Ascending aorta (tissue), 2 donors: Measurements from ENCODE around the gene CPHXL. TPM values are rescaled to one million over a fixed set of nuclear protein-coding genes. Genes with fewer than 3 reads are reported as not detected.

Experiments used
- DNase-seq, 2 donors: peaks; one replicate each; pipeline ENCODE4 v3.0.0-alpha.2; 2019; ENCODE audit warnings: low spot score in 2 of 2
- H3K27ac ChIP-seq, 2 donors: fragments of 200-600 bp; sonication (generic); one replicate each; pipeline ENCODE4 v1.5.1; 2016 to 2017; ENCODE audit warnings: mild to moderate bottlenecking in 1 of 2
- H3K27me3 ChIP-seq: fragments of 200-600 bp; sonication (generic); one replicate; pipeline ENCODE4 v1.5.1; 2017
- H3K36me3 ChIP-seq, 2 donors: fragments of 200-600 bp; sonication (generic); one replicate each; pipeline ENCODE4 v1.5.1; 2016
- H3K4me1 ChIP-seq, 2 donors: fragments of 200-600 bp; sonication (generic); one replicate each; pipeline ENCODE4 v1.5.1; 2016 to 2017; ENCODE audit warnings: mild to moderate bottlenecking in 1 of 2
- H3K4me3 ChIP-seq, 2 donors: fragments of 200-600 bp; sonication (generic); one replicate each; pipeline ENCODE4 v1.5.1; 2016 to 2017; ENCODE audit warnings: mild to moderate bottlenecking in 1 of 2
- H3K9me3 ChIP-seq, 2 donors: fragments of 200-600 bp; sonication (generic); one replicate each; pipeline ENCODE4 v1.5.1; 2016
- CTCF ChIP-seq, 3 experiments: fragments of 200-600 bp in 2 of 3; fragments of 450-650 bp in 1 of 3; sonication (generic) in 2 of 3; IDR thresholded peaks; one replicate each; pipeline ENCODE4 v1.5.1; 2016 to 2019; ENCODE audit warnings: antibody characterized with exemption in 3 of 3, mild to moderate bottlenecking in 1 of 3, moderate library complexity in 1 of 3
- intact Hi-C: fragments of 100-400 bp; cut with DNase I; formaldehyde crosslinking; loops from one replicate; pipeline ENCODE4 v1.15.1; 2023
- total RNA-seq: library from RNA; depleted of rRNA; stranded (reverse); fragments of >200 nt; gene quantifications from one replicate; pipeline ENCODE4 v1.1.0, GENCODE V29; 2016

The CPHXL gene
- total RNA-seq, 1 donor from 2014 or later: not detected

- Histone ChIP-seq H3K9me3 (no peaks in the 10 kb centered on the region), H3K36me3 (no peaks in the 10 kb centered on the region), H3K4me3 (no peak overlapping the region), H3K4me1 (no peaks in the 10 kb centered on the region), H3K27ac (no peak overlapping the region), H3K27me3 (no peaks in the 10 kb centered on the region)
- intact Hi-C loops: loop anchor here (5.0 kb wide), 1 partner anchor 560 kb away; no protein-coding TSS in a partner anchor
- DNase-seq: no peak
- no peak for TF ChIP-seq CTCF (IDR thresholded peaks at IDR 0.05)
These were observed 36.5 kb upstream of the CPHXL start for GRCh38 chr16:75762746-75763145.

- Histone ChIP-seq H3K27me3 (no peaks in the 10 kb centered on the region), H3K9me3 (no peaks in the 10 kb centered on the region), H3K27ac (no peak overlapping the region), H3K36me3 (no peaks in the 10 kb centered on the region), H3K4me1 (no peaks in the 10 kb centered on the region), H3K4me3 (no peak overlapping the region)
- no peak for TF ChIP-seq CTCF (IDR thresholded peaks at IDR 0.05)
- no peak for DNase-seq
- intact Hi-C loops: loop anchor here (5.0 kb wide), 1 partner anchor 559 kb away; no protein-coding TSS in a partner anchor
These were observed 34.8 kb upstream of the CPHXL start for GRCh38 chr16:75761108-75761507.

GRCh38 chr16:75760018-75760519 lies 33.8 kb upstream of the CPHXL start:
- H3K36me3 ChIP-seq: no peaks in the 10 kb centered on the region
- no peaks in the 10 kb centered on the region for H3K27me3 ChIP-seq
- no peak for DNase-seq
- intact Hi-C loops: loop anchor here (5.0 kb wide), 1 partner anchor 558 kb away; no protein-coding TSS in a partner anchor
- no peak for TF ChIP-seq CTCF (IDR thresholded peaks at IDR 0.05)
- H3K27ac ChIP-seq: no peak overlapping the region
- no peaks in the 10 kb centered on the region for H3K9me3 ChIP-seq
- H3K4me1 ChIP-seq: no peaks in the 10 kb centered on the region
- H3K4me3 ChIP-seq: no peak overlapping the region

GRCh38 chr16:75758215-75758614 lies 31.9 kb upstream of the CPHXL start:
- intact Hi-C loops: no loop called here
- Histone ChIP-seq H3K9me3 (no peaks in the 10 kb centered on the region), H3K27ac (no peak overlapping the region), H3K36me3 (no peaks in the 10 kb centered on the region), H3K4me1 (no peaks in the 10 kb centered on the region), H3K27me3 (no peaks in the 10 kb centered on the region), H3K4me3 (no peak overlapping the region)
- TF ChIP-seq CTCF (IDR thresholded peaks at IDR 0.05): no peak
- DNase-seq: no peak

- Histone ChIP-seq H3K4me1 (no peaks in the 10 kb centered on the region), H3K36me3 (no peaks in the 10 kb centered on the region), H3K9me3 (no peaks in the 10 kb centered on the region), H3K27ac (no peak overlapping the region), H3K4me3 (no peak overlapping the region), H3K27me3 (no peaks in the 10 kb centered on the region)
- DNase-seq: no peak
- intact Hi-C loops: no loop called here
- TF ChIP-seq CTCF (IDR thresholded peaks at IDR 0.05): no peak
These were observed 27.9 kb upstream of the CPHXL start for GRCh38 chr16:75754141-75754540.

GRCh38 chr16:75750528-75750927 lies 24.2 kb upstream of the CPHXL start:
- DNase-seq: no peak
- no peak for TF ChIP-seq CTCF (IDR thresholded peaks at IDR 0.05)
- no peaks in the 10 kb centered on the region for H3K9me3 ChIP-seq
- H3K27ac ChIP-seq: no peak overlapping the region
- H3K4me1 ChIP-seq: no peaks in the 10 kb centered on the region
- H3K27me3 ChIP-seq: no peaks in the 10 kb centered on the region
- intact Hi-C loops: no loop called here
- H3K36me3 ChIP-seq: no peaks in the 10 kb centered on the region
- H3K4me3 ChIP-seq: no peak overlapping the region
